GM12874 (cell line): ENCODE data around the gene UBE2R2.
A peak's percentile ranks its signal among the peaks of the same experiment; 100 is the strongest.

Experiments
- TF ChIP-seq, protein P1 (sequence below): IDR thresholded peaks from 2 replicates; pipeline ENCODE4 v1.5.1; 2011; ENCODE audit warnings: low read depth, mild to moderate bottlenecking, control low read depth, low read length, moderate library complexity; ENCODE audit not compliant: insufficient read depth

Gene UBE2R2

GRCh38 chr9:33860200-33860871, 43.4 kb downstream of the UBE2R2 start:
- TF ChIP-seq, protein P1, sequence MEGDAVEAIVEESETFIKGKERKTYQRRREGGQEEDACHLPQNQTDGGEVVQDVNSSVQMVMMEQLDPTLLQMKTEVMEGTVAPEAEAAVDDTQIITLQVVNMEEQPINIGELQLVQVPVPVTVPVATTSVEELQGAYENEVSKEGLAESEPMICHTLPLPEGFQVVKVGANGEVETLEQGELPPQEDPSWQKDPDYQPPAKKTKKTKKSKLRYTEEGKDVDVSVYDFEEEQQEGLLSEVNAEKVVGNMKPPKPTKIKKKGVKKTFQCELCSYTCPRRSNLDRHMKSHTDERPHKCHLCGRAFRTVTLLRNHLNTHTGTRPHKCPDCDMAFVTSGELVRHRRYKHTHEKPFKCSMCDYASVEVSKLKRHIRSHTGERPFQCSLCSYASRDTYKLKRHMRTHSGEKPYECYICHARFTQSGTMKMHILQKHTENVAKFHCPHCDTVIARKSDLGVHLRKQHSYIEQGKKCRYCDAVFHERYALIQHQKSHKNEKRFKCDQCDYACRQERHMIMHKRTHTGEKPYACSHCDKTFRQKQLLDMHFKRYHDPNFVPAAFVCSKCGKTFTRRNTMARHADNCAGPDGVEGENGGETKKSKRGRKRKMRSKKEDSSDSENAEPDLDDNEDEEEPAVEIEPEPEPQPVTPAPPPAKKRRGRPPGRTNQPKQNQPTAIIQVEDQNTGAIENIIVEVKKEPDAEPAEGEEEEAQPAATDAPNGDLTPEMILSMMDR = peak; percentile 15; the same call in 1 of the 2 replicates

DNA sequence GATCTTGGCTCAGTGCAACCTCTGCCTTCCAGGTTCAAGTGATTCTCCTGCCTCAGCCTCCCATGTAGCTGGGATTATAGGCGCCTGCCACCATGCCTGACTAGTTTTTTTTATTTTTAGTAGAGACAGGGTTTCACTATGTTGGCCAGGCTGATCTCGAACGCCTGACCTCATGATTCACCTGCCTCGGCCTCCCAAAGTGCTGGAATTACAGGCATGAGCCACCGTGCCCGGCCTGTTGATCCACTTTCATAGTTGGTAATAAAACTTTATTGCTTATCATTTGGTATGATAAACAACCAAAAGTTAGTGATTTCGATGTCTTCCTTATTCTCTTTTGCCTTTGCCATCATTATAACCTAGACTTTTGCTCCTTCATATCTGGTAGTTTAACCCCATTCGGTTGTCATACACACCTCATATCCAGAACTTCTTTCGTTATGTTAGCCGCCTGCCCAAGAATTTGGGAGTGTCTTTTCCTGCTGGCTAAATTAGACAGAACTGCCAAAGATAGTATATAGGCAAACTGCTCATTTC, 45.0 kb downstream of the UBE2R2 start:
- TF ChIP-seq, protein P1 = no peak

DNA sequence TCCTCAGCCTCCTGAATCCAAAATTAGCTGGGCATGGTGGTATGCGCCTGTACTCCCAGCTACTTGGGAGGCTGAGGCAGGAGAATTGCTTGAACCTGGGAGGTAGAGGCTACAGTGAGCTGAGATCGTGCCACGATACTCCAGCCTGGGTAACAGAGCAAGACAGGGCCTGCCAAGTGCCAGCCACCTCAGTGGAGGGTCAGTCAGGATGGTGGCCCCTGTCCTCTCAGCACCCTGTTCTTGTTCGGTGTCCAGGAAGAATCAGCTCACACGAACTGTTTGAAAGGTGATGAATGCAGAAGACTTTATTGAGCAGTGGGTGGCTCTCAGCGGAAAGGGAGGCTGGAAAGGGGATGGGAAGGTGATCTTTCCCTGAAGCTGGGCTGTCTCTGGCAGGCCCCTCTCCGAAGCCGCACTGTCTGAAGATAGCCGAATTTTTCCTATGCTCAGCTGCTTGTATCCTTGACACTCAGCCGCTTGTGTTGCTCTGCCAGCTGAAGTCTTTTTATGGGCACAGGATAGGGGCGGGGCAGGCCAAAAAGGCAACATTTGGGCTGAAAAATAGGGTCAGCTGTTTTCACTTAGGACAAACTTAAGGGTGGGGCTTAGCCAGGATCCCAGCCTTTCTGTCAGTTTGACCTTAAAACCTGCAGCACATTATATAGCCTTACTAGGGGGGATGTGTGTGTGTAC, 50.9 kb downstream of the UBE2R2 start:
- TF ChIP-seq, protein P1 = no peak

DNA sequence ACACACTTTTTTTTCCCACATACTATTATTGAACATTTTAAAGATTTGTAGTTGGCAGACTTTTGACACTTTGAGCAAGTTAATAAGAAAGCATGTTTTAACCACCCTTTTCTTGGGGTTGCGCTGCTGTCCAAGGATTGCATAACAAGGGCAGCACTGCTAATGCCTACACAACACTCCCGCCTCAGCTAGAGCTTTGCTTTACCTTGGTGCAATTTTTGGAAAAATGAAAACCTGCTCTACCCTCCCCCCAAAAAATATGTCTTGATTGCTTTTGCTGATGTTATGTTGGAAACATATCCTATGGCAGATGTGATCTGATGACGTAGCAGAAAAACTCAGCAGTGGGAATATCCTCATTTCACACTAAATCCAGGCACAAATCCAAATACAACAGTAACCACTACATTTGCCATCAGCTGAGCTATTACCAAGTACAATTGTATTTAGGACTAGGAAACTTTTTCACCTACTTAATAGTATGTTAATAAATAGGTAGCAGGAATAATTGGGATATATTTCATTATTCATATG, 51.5 kb downstream of the UBE2R2 start:
- TF ChIP-seq, protein P1 = no peak

GRCh38 chr9:33877727-33878489, 60.9 kb downstream of the UBE2R2 start:
- TF ChIP-seq, protein P1 = no peak

GRCh38 chr9:33878691-33879366, 61.9 kb downstream of the UBE2R2 start:
- TF ChIP-seq, protein P1 = no peak
